SH-SY5Y (cell line): Measurements from ENCODE around the gene C11orf91.

Experiments
- GATA2 ChIP-seq: IDR thresholded peaks from 2 replicates; pipeline ENCODE4 v1.6.1; 2011; ENCODE audit warnings: mild to moderate bottlenecking, low read depth, low read length
- GATA3 ChIP-seq: IDR thresholded peaks from 2 replicates; pipeline ENCODE4 v1.6.1; 2011; ENCODE audit warnings: low read depth, mild to moderate bottlenecking, low read length, moderate library complexity

DNA sequence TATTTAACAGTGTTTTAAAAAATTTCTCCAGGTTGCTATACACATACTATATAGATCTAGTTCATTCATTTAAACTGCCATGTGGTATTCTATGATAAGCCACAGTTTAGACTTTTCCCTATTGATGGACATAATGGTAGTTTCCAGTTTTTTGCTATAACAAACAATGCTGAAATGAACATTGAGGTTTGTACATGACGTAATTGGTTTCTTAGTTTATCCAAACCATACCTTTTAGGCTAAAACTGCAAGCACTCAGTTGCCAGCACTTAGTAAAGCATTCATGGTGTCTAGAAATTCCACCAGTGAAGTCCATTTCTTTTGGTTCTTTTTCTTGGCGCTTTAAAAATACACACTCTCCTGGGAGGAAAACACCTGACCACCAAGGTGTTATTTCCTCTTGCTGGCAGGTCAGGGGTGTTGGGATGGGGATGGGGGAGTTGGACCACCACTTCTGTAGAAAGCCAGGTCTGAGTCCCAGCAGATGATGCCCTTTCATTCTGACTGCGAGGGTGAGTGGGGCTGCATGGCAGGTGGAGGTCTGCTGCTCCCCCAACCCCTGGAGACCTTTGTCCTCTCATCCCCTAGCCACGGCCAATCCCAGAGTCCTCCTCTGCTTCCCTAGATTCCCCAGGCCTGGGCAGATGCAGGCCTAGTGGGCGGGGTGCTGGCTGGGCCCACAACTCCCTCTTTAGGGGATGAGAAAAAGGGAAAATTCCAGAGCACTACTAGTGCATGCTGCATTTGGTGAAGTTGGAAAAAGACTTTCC, 41.1 kb downstream of the C11orf91 start:
- TF ChIP-seq GATA2 = no peak
- no peak for TF ChIP-seq GATA3
